Tibial nerve (tissue), 3 donors: ENCODE results near the gene DDN.

ENCODE experiments used
- EP300 ChIP-seq, 2 donors: sonication (generic); formaldehyde crosslinking; IDR thresholded peaks; one replicate each; pipeline ENCODE4 v1.6.1; 2017; ENCODE audit warnings: antibody characterized with exemption in 2 of 2, mild to moderate bottlenecking in 1 of 2
- POLR2A ChIP-seq, 2 donors: fragments of 450-650 bp; IDR thresholded peaks; one replicate each; pipeline ENCODE4 v1.6.1; 2017; ENCODE audit warnings: antibody characterized with exemption in 2 of 2, mild to moderate bottlenecking in 2 of 2, moderate library complexity in 2 of 2

DNA sequence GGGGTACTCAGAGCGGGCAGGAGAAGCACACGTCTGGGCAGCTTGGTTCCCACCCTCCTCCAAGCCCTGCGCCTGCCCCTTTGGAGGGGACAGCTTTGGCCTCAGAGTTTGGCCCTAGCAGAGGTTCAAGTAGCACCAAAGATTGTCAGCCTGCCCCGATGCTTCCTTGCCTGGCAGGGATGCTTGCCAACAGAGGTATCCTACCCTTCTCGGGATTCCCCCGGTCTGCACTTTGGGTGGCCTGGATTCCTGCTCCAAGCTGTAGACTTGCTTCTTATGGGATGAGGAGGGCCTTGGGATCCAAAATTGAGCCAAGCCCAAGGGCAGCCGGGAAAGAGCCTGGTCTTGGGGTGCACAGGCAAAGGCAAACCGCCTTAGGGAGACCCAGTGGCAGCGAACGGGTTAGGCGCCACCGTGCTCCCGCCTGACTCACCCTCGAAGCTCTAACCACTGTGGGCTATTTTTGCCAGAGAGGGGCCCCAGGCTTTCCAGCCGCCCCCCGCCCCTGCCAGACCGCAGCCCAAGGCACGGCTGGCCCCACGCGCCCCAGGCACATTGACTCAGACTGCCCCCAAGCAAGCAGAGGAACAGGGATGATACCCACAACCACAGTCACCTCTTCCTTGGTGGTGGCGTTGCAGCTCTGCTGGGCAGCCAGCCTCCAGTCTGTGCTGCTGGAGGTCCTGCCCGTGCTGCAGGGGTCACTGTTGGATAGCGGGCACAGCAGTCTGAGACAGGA lies 26.8 kb downstream of the DDN start:
- TF ChIP-seq POLR2A (IDR thresholded peaks at IDR 0.05) (no peak), EP300 (IDR thresholded peaks at IDR 0.05) (no peak)
